NB4 (cell line): ENCODE results near the gene HSD17B2.

Experiments used
- DNase-seq: peaks from one replicate; pipeline ENCODE4 v3.0.0; 2010; ENCODE audit warnings: low read depth
- H3K4me3 ChIP-seq: one replicate; pipeline ENCODE4 v1.5.1; 2011; ENCODE audit warnings: mild to moderate bottlenecking, low read depth, low read length, moderate library complexity
- CTCF ChIP-seq: IDR thresholded peaks from one replicate; pipeline ENCODE4 v1.5.1; 2012; ENCODE audit warnings: low read depth, low read length
- MAX ChIP-seq: IDR thresholded peaks from 2 replicates; pipeline ENCODE4 v1.6.1; 2011; ENCODE audit warnings: low read depth, low read length
- MYC ChIP-seq: IDR thresholded peaks from 2 replicates; pipeline ENCODE4 v1.6.1; 2011; ENCODE audit warnings: low read depth, low read length
- POLR2A ChIP-seq: IDR thresholded peaks from 2 replicates; pipeline ENCODE4 v1.6.1; 2011; ENCODE audit warnings: mild to moderate bottlenecking; ENCODE audit not compliant: insufficient read length; ENCODE audit errors: extremely low read depth

HSD17B2 gene

GRCh38 chr16:82085011-82085779, 50.1 kb downstream of the HSD17B2 start:
- H3K4me3 ChIP-seq, result no peak overlapping the region
- no peak for DNase-seq
- TF ChIP-seq POLR2A (no peak), CTCF (no peak), MYC (no peak)

- TF ChIP-seq CTCF (no peak), MYC (no peak), POLR2A (no peak), MAX (no peak)
- DNase-seq, result no peak
- no peak overlapping the region for H3K4me3 ChIP-seq
Measured at GRCh38 chr16:82088483-82088882, 53.4 kb downstream of the HSD17B2 start.

- no peak for DNase-seq
- TF ChIP-seq POLR2A (no peak), MAX (no peak), MYC (no peak), CTCF (no peak)
- no peak overlapping the region for H3K4me3 ChIP-seq
Measured at GRCh38 chr16:82091241-82091640, 56.2 kb downstream of the HSD17B2 start.

- no peak overlapping the region for H3K4me3 ChIP-seq
- no peak for TF ChIP-seq MAX
- no peak for TF ChIP-seq CTCF
- no peak for TF ChIP-seq POLR2A
- TF ChIP-seq MYC, result no peak
- DNase-seq, result no peak
Measured at GRCh38 chr16:82092711-82093110, 57.7 kb downstream of the HSD17B2 start.

- no peak for TF ChIP-seq MAX
- no peak for TF ChIP-seq POLR2A
- no peak for TF ChIP-seq CTCF
- no peak for TF ChIP-seq MYC
- peak; percentile 9 for DNase-seq
- no peak overlapping the region for H3K4me3 ChIP-seq
Measured at GRCh38 chr16:82093666-82094300, 58.7 kb downstream of the HSD17B2 start.
